ENCODE data around the gene GSTK1. TPM values are rescaled to one million over a fixed set of nuclear protein-coding genes. Genes with fewer than 3 reads are reported as not detected.

The GSTK1 gene
- polyA plus RNA-seq, 1 donor (not counting 4 experiments of a cell fraction or from before 2014, with no cell fraction given): 133 TPM

DNA sequence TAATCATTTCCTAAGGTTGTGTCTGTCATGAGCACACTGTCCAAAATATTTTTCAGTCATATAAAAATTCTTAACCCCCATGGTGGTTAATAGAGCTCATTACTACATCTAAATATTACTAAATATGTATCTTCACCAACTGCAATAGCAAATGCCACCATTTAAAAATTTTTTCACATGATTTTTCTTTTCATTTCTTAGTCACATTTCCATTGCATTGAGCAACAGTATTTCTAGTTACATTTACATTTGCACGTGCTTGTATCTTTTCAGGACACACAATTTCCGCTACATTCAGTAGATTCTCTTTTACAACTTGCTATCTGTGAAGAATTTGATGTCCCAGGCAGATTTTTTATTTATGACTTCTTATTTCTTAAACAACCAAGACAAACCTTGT is 46.6 kb upstream of the GSTK1 start:
- DNase-seq (ENCODE audit: low read depth, low spot score) (no peak), FAIRE-seq (no peak)
- H3K4me3 ChIP-seq (ENCODE audit: control insufficient read depth in 2 of 3, extremely low read depth in 1 of 3, insufficient read depth in 2 of 3, low read depth in 1 of 3, low read length in 3 of 3): no peak overlapping the region
- H3K9ac ChIP-seq (ENCODE audit: control insufficient read depth, extremely low read depth, insufficient read depth, low read length): no peak overlapping the region
- no peaks in the 10 kb centered on the region for H3K36me3 ChIP-seq (ENCODE audit: control insufficient read depth in 2 of 2, extremely low read depth in 1 of 2, insufficient read depth in 2 of 2, low read length in 2 of 2)
- H3K9me3 ChIP-seq (ENCODE audit: control insufficient read depth, low read depth, low read length): no peaks in the 10 kb centered on the region
- no peak overlapping the region for H2AFZ ChIP-seq (ENCODE audit: control insufficient read depth, low read length)
- dilution Hi-C loops (cut with MboI; ENCODE audit: extremely low pct_ligation_motif_present, low sequenced_read_pairs): loop anchor here (10.0 to 25.0 kb wide), 2 partner anchors 202 to 404 kb away; no protein-coding TSS in a partner anchor
- H3K4me1 ChIP-seq (ENCODE audit: control insufficient read depth, extremely low read depth, insufficient read depth, low read length): no peaks in the 10 kb centered on the region
- H3K27me3 ChIP-seq (ENCODE audit: control insufficient read depth, extremely low read depth, insufficient read depth, low read length): no peaks in the 10 kb centered on the region
- H4K20me1 ChIP-seq (ENCODE audit: control insufficient read depth, extremely low read depth, insufficient read depth, low read length): no peaks in the 10 kb centered on the region
- H3K79me2 ChIP-seq (ENCODE audit: control insufficient read depth, insufficient read depth, low read length): no peaks in the 10 kb centered on the region
- H3K9me1 ChIP-seq (ENCODE audit: control insufficient read depth, extremely low read depth, insufficient read depth, low read length): no peaks in the 10 kb centered on the region
- TF ChIP-seq CTCF (optimal IDR thresholded peaks at IDR 0.05 in 1 of 3, IDR thresholded peaks at IDR 0.05 in 1 of 3, conservative IDR thresholded peaks at IDR 0.05 in 1 of 3; ENCODE audit: extremely low read depth in 1 of 3, insufficient read depth in 2 of 3, low read length in 3 of 3): no peak
- no peak for TF ChIP-seq EZH2 (IDR thresholded peaks at IDR 0.05; ENCODE audit: low read length)
- H3K4me2 ChIP-seq (ENCODE audit: control insufficient read depth, extremely low read depth, insufficient read depth, low read depth, low read length): no peak overlapping the region
- H3K27ac ChIP-seq (ENCODE audit: control insufficient read depth, insufficient read depth, low read length): no peak overlapping the region

- Histone ChIP-seq H3K4me3 (ENCODE audit: control insufficient read depth in 2 of 3, extremely low read depth in 1 of 3, insufficient read depth in 2 of 3, low read depth in 1 of 3, low read length in 3 of 3) (no peak overlapping the region), H3K79me2 (ENCODE audit: control insufficient read depth, insufficient read depth, low read length) (no peaks in the 10 kb centered on the region), H3K4me2 (ENCODE audit: control insufficient read depth, extremely low read depth, insufficient read depth, low read depth, low read length) (no peak overlapping the region), H4K20me1 (ENCODE audit: control insufficient read depth, extremely low read depth, insufficient read depth, low read length) (no peaks in the 10 kb centered on the region), H3K9ac (ENCODE audit: control insufficient read depth, extremely low read depth, insufficient read depth, low read length) (no peak overlapping the region), H3K4me1 (ENCODE audit: control insufficient read depth, extremely low read depth, insufficient read depth, low read length) (no peaks in the 10 kb centered on the region), H3K27me3 (ENCODE audit: control insufficient read depth, extremely low read depth, insufficient read depth, low read length) (peaks cover 3% of the 10 kb centered on the region), H2AFZ (ENCODE audit: control insufficient read depth, low read length) (no peak overlapping the region), H3K27ac (ENCODE audit: control insufficient read depth, insufficient read depth, low read length) (no peak overlapping the region), H3K9me3 (ENCODE audit: control insufficient read depth, low read depth, low read length) (no peaks in the 10 kb centered on the region), H3K9me1 (ENCODE audit: control insufficient read depth, extremely low read depth, insufficient read depth, low read length) (no peaks in the 10 kb centered on the region), H3K36me3 (ENCODE audit: control insufficient read depth in 2 of 2, extremely low read depth in 1 of 2, insufficient read depth in 2 of 2, low read length in 2 of 2) (no peaks in the 10 kb centered on the region)
- FAIRE-seq: no peak
- DNase-seq (ENCODE audit: low read depth, low spot score): no peak
- TF ChIP-seq CTCF (optimal IDR thresholded peaks at IDR 0.05 in 1 of 3, IDR thresholded peaks at IDR 0.05 in 1 of 3, conservative IDR thresholded peaks at IDR 0.05 in 1 of 3; ENCODE audit: extremely low read depth in 1 of 3, insufficient read depth in 2 of 3, low read length in 3 of 3) (no peak), EZH2 (IDR thresholded peaks at IDR 0.05; ENCODE audit: low read length) (no peak)
- dilution Hi-C loops (cut with MboI; ENCODE audit: extremely low pct_ligation_motif_present, low sequenced_read_pairs): loop anchor here (10.0 to 25.0 kb wide), 2 partner anchors 203 to 406 kb away; no protein-coding TSS in a partner anchor
These were observed 45.4 kb upstream of the GSTK1 start for GRCh38 chr7:143217806-143218205.
